GM10266 (cell line): ENCODE data around the gene OR13J1.

ENCODE experiments used
- DNase-seq: peaks from one replicate; pipeline ENCODE4 v3.0.0; 2012; ENCODE audit errors: extremely low spot score
- TF ChIP-seq, protein P1 (sequence below): IDR thresholded peaks from 2 replicates; pipeline ENCODE4 v1.5.1; 2012; ENCODE audit warnings: mild to moderate bottlenecking, low read depth; ENCODE audit not compliant: control insufficient read depth, insufficient read depth; ENCODE audit errors: missing control alignments

The OR13J1 gene

DNA sequence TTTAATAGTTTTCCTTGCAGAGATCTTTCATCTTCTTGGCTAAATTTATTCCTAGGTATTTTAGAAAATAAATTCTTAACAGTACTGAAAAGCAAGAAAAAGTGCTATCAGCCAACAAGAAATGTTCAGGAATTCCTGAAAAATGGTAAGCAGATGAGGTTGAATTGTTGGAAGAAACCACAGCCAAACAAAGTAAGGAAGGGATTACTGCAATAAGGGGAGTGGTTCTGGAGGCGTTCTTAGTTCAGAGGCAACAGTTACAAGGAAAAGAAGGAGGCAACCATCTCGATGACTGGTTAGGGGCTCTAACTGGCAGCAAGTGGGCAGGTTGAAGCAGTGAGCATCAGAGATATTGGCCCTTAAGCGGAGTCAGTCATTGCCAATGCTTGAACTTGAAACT lies 12.8 kb upstream of the OR13J1 start:
- TF ChIP-seq, protein P1, sequence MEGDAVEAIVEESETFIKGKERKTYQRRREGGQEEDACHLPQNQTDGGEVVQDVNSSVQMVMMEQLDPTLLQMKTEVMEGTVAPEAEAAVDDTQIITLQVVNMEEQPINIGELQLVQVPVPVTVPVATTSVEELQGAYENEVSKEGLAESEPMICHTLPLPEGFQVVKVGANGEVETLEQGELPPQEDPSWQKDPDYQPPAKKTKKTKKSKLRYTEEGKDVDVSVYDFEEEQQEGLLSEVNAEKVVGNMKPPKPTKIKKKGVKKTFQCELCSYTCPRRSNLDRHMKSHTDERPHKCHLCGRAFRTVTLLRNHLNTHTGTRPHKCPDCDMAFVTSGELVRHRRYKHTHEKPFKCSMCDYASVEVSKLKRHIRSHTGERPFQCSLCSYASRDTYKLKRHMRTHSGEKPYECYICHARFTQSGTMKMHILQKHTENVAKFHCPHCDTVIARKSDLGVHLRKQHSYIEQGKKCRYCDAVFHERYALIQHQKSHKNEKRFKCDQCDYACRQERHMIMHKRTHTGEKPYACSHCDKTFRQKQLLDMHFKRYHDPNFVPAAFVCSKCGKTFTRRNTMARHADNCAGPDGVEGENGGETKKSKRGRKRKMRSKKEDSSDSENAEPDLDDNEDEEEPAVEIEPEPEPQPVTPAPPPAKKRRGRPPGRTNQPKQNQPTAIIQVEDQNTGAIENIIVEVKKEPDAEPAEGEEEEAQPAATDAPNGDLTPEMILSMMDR, result no peak
- DNase-seq, result no peak

DNA sequence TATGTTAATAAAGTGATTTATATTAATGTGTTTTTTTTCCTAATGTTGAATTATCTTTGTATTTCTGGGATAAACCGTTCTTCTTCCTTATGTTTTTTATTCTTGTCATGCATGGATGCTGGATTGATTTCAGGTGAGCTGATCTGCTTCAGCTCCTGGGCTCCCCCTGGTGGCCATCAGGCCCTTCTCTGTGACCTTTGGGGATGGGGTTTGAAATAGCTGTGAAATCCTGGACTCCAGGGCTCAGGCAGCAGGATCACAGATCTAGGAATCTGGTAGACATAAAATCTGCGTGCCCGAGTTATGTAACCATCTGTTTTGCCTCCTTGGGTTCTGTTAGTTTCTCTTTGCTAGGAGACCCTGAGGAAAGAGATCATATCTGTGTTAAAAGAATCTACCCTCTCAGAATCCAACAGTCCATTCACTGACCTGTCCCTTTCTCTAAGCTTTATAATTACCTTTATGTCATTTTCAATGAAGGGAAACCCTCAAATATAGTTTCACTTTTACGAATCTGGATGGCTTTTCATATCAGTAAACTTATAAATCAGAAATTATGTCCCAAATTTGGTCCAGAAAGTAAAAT lies 12.2 kb upstream of the OR13J1 start:
- TF ChIP-seq, protein P1, result peak; percentile 88
- DNase-seq, result peak; percentile 75

GRCh38 chr9:35872505-35872904 lies 2.3 kb upstream of the OR13J1 start:
- TF ChIP-seq, protein P1, result no peak
- DNase-seq, result no peak

GRCh38 chr9:35871545-35871944 lies 1.3 kb upstream of the OR13J1 start:
- TF ChIP-seq, protein P1, result no peak
- no peak for DNase-seq

DNA sequence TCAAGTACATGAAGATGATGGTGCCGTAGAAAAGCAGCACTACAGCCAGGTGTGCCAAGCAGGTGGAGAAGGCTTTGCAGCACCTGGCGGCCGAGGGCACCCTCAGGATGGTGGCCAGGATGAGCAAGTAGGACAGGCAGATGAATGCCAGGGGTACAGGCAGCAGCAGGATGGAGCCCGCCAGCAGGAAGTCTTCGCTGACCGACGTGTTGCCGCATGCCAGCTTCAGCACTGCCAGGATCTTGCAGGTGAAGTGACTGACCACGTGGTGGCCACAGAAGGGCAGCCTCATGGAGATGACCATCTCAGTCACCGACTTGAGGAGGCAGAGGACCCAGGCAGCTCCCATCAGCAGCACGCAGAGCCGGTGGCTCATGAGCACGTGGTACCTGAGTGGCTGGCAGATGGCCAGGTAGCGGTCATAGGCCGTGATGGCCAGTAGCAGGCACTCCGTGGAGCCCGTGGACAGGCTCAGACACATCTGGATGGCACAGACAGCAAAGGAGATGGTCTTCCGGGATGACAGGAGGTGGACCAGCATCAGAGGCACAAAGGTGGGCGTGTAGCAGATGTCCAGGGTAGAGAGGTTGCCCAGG lies 482 bp downstream of the OR13J1 start:
- TF ChIP-seq, protein P1, result no peak
- DNase-seq, result no peak

GRCh38 chr9:35868933-35869332 lies 1.3 kb downstream of the OR13J1 start:
- DNase-seq, result no peak
- TF ChIP-seq, protein P1, result no peak

- TF ChIP-seq, protein P1, result no peak
- no peak for DNase-seq
Observed at GRCh38 chr9:35867538-35867937, 2.7 kb downstream of the OR13J1 start.
